Measurements from ENCODE around the gene B3GAT3.
"Not testable (repeated sequence)": the region's sequence is repeated elsewhere in the genome, so short reads cannot be mapped to it uniquely, and the experiment has no call there.

The B3GAT3 gene

DNA sequence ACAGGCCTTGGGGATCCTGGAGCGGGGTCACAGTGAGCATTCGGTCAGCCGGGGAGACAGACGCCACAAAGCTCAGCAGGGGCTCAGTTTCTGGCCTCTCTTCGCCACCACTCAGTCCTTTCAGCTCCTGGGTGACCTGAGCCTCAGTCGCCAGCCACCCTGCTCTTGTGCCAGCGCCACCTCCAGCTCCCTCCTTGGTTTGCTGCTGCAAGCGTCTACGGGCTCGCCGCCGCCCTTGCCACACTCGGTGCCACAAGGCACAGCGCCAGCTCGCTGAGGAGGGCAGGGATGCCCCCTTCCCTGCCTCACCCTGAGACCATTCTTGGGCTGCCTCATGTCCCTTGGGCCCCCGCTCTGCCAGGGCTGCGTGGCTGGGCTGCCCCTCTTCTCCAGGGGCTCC, 46.6 kb downstream of the B3GAT3 start:
- DNase-seq = no peak

- no peak for DNase-seq
Observed at GRCh38 chr11:62574363-62575071, 47.3 kb downstream of the B3GAT3 start.

DNA sequence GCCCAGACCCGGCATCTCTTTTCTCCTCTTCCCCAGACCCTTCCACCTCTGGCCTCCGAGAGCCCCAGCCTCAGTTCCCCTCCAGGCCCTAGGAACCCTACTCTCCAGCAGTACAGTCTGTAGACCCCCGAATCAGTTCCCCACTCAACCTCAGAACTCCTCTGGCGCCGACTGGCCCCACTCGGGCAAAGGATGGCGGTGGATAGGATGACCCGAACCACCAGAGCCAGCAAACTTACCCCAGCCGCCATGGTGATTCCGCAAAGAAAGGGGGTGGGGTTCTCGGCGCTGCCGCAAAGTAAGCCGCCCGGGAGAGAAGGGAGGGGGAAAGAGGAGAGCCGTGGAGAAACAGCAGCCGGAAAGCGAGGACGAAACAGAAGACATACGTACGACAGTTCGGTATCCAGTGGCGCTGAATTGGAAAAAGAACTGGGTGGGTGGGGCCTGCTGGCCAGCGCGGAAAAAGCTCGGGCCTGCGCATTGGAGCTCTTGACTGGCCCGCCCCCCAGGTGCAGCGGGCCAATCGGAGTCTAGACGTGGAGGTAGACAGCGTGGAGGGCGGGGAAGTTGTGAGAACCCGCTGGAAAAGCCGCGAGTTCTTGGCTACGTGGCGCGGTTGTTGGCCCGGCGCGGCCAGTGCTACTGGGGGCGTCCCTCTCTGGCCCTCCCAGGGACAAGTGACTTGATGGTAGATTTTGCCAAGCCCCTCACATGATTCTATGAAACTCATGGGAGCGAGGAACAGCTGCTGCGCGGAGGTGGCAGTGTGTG, 48.0 kb downstream of the B3GAT3 start, which contains the start of gene EEF1G:
TSS of gene EEF1G (minus strand) at position 300 of the 771 bp plus-strand sequence. CDS start at position 251, 49 bp downstream.
- DNase-seq = peak; percentile 97

DNA sequence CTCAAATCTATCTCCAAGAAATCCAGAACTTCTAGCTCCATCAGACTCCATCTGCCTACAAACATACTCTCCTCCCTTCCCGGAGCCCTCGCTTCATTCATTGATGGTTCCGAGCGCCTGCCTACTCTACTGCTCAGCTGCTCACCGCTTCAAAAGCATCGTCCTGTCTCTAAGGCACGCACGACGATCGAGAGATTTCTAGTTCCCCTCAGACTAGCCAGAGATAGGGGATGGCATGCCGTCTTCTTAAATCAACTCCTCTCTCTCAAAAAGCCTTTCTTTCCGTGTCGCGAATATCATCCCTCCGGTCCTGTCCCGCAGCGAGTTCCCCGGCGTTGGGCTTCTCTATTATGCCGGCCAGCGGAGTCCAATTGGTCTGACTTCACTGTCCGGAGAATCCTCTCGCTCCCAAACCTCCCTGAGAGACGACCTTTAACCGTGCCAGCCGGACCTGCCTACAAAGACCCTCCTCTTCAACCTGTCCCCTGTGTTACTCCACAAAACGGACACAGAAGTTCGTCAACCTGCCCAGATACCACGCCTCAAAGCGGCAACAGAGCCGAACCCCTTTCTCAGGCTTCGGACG, 48.7 kb downstream of the B3GAT3 start:
- DNase-seq = no peak

DNA sequence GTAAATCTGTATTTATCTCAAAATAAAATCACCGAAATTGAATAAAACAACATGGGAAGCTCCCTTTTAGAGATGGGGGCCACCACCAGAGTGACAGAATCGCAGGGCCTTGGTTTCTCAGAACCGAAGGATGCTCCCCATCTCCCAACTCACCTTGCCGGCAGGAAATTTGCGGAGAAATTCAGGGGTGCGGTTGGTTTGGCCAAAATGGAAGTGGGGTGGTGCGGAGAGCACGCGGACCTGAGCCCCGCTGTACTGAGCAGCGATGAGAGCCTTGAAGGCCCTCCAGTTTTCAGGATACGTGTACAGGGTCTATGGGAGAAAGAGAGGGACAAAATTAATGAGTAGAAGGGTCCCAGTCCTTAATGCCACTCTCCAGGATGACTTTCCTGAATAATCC, 49.4 kb downstream of the B3GAT3 start:
- DNase-seq = no peak

- DNase-seq = not testable (repeated sequence)
Observed at GRCh38 chr11:62571493-62571892, 50.3 kb downstream of the B3GAT3 start.

DNA sequence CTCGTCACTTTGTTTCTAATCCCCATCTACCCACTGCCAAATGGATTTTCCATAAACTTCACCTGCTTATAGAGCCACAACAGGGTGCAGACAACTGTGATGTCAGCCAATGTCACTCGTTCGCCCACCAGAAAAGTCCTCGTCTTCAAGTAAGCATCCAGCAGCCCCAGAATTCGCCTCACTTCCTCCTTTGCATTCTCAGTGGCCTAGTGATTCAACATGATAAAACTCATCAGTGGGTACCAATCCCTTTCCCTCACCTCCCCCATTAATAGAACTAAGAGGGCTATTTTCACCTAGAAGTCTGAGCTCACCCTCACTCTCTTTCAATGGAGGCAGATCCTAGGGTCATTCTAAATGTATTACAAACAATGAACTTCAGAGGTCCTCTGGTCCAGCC, 50.9 kb downstream of the B3GAT3 start:
- DNase-seq = not testable (repeated sequence)

DNA sequence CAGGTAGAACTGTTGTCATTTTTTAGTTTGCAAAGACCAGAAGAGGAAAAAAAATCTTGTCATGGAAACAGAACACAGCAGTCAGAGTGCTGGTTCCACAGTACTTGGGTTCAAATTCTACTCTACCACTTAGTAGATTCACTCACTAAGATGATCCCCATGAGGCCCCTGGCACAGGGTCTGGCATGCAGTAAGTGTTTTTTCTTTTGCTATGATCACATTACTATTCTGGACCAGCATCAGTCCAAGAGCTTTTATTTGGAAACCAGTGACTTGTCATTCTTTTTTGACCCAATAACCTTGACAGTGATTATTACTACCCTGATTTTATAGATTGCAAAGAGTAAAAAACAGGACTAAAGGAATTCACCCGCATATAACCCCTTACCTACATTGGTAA, 52.2 kb downstream of the B3GAT3 start:
- DNase-seq = no peak

DNA sequence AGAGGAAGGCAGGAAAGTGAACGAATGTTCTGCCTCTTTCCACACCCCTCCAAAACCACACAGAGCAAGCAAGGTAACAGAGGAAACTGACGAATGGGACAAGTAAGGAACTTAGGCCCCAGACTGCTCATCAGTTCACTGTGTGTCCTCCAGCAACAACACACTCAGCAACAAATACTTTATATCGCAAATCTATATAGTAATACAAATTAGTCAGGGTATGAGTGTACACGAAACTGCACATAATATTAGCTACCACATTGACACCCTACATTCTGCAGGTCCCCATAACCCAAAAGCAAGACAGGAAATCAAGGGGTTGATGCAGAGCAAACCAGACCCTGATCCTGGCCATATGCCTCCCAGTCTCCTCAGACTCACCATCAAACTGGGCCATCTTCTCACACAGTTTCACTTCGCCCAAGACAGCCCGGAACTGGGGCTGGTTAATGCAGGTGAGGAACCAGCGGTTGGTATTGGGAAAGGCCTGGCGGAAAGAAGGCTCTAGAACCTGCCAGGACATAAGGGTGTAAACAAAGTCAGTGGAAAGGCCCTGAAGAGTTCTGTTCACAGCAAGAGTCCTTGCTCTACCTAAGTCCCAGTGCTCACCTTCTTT, 54.7 kb downstream of the B3GAT3 start:
- DNase-seq = no peak

GRCh38 chr11:62566247-62566646, 55.5 kb downstream of the B3GAT3 start:
- DNase-seq = no peak
